Measurements from ENCODE around the gene CEACAM16.

DNA sequence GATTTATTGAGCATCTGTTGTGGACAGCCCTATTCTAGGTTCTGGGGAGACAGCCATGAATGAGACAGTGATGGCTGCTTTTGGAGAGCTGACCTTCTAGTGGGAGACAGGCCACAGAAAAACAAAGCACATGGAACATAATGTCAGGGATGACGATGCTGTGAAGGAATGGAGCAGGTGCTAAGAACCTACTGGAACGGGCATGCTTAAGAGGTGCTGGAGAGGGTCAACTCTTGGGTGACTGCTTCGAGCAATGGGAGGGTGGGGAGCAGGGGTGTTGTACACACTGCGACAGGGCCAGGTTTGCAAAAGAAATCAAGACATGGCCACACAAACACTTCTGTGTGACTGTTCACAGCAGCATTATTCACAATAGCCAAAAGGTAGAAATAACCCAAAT lies 12.1 kb upstream of the CEACAM16 start:
- TF ChIP-seq, protein P1, sequence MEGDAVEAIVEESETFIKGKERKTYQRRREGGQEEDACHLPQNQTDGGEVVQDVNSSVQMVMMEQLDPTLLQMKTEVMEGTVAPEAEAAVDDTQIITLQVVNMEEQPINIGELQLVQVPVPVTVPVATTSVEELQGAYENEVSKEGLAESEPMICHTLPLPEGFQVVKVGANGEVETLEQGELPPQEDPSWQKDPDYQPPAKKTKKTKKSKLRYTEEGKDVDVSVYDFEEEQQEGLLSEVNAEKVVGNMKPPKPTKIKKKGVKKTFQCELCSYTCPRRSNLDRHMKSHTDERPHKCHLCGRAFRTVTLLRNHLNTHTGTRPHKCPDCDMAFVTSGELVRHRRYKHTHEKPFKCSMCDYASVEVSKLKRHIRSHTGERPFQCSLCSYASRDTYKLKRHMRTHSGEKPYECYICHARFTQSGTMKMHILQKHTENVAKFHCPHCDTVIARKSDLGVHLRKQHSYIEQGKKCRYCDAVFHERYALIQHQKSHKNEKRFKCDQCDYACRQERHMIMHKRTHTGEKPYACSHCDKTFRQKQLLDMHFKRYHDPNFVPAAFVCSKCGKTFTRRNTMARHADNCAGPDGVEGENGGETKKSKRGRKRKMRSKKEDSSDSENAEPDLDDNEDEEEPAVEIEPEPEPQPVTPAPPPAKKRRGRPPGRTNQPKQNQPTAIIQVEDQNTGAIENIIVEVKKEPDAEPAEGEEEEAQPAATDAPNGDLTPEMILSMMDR (conservative IDR thresholded peaks at IDR 0.05; ENCODE audit: low read length) = no peak
- no peak for TF ChIP-seq EZH2phosphoT487 (IDR thresholded peaks at IDR 0.05; ENCODE audit: borderline replicate concordance, low read depth, low read length)

Measured in OCI-LY7 (cell line).